GM12878 (cell line): ENCODE results near the gene LPIN3. TPM values are rescaled to one million over a fixed set of nuclear protein-coding genes. Genes with fewer than 3 reads are reported as not detected.

Experiments
- ATAC-seq: fragments of 200-7000 bp; cut with Tn5 transposase; 3 replicates; pipeline ENCODE4 v1.9.1; 2020; ENCODE audit warnings: mild to moderate bottlenecking, moderate library complexity
- BruUV-seq: library from RNA; stranded (reverse); fragments of 400-500 nt; replicated peaks from 2 replicates; lab custom pipeline; 2021; lab: Mats Ljungman, UMichigan
- CTCF ChIA-PET: fragments of 300-600 bp; sonication (Branson Sonifier 250); formaldehyde crosslinking; extraction: SDS; loops from one replicate; lab custom pipeline; 2021; ENCODE audit warnings: inconsistent platforms; lab: Yijun Ruan, JAX
- POLR2A ChIA-PET: fragments of 350-600 bp; formaldehyde crosslinking; extraction: SDS; loops from one replicate; lab custom pipeline; 2021; ENCODE audit warnings: inconsistent platforms; lab: Charles Lee
- RAD21 ChIA-PET: fragments of 300-600 bp; sonication (Branson Sonifier 250); formaldehyde crosslinking; loops from one replicate; lab custom pipeline; 2023; ENCODE audit warnings: antibody characterized with exemption; ENCODE audit not compliant: unreplicated experiment; lab: Charles Lee
- SMC1A ChIA-PET: fragments of 300-600 bp; sonication (Branson Sonifier 250); formaldehyde crosslinking; loops from one replicate; lab custom pipeline; 2023; ENCODE audit not compliant: unreplicated experiment, uncharacterized antibody; lab: Charles Lee
- DNase-seq: peaks from one replicate; pipeline ENCODE4 v3.0.0-alpha.2; 2011; ENCODE audit warnings: low read depth, low spot score
- FAIRE-seq: peaks from 3 replicates; lab custom pipeline; 2011; peaks lifted over from hg19 to GRCh38; lab: Jason Lieb, UNC
- H2AFZ ChIP-seq: 2 replicates; pipeline ENCODE4 v1.6.0; 2011; ENCODE audit warnings: low read depth, low read length, control low read depth; ENCODE audit not compliant: control insufficient read depth
- H3K27ac ChIP-seq: 2 replicates; pipeline ENCODE4 v1.5.1; 2011; ENCODE audit warnings: control low read depth; ENCODE audit not compliant: control insufficient read depth, insufficient read depth
- H3K27me3 ChIP-seq, 2 experiments: replicated peaks in 1 of 2; 2 replicates each; pipeline versions ENCODE4 v1.6.0 to v1.6.1; 2011; ENCODE audit warnings: low read length in 1 of 2; ENCODE audit not compliant: control insufficient read depth in 2 of 2, insufficient read depth in 2 of 2
- H3K36me3 ChIP-seq, 2 experiments: 2 replicates each; pipeline ENCODE4 v1.5.1; 2011; ENCODE audit warnings: low read length in 1 of 2; ENCODE audit not compliant: control insufficient read depth in 2 of 2, insufficient read depth in 2 of 2
- H3K4me1 ChIP-seq: 2 replicates; pipeline ENCODE4 v1.6.1; 2011; ENCODE audit warnings: mild to moderate bottlenecking, low read length, moderate library complexity, mixed read lengths; ENCODE audit not compliant: control insufficient read depth, insufficient read depth
- H3K4me2 ChIP-seq: 2 replicates; pipeline ENCODE4 v1.6.0; 2011; ENCODE audit warnings: control low read depth; ENCODE audit not compliant: control insufficient read depth, insufficient read depth
- H3K4me3 ChIP-seq: fragments of 200-600 bp; sonication (generic); 2 replicates; pipeline ENCODE4 v1.5.1; 2016
- H3K79me2 ChIP-seq: 2 replicates; pipeline ENCODE4 v1.6.0; 2011; ENCODE audit warnings: low read length; ENCODE audit not compliant: control insufficient read depth, insufficient read depth
- H3K9ac ChIP-seq: 2 replicates; pipeline ENCODE4 v1.8.0; 2011; ENCODE audit warnings: low read length, control low read depth, mixed read lengths; ENCODE audit not compliant: control insufficient read depth, insufficient read depth
- H3K9me3 ChIP-seq: replicated peaks from 3 replicates; pipeline ENCODE4 v1.5.1; 2011; ENCODE audit warnings: mild to moderate bottlenecking, low read length; ENCODE audit not compliant: control insufficient read depth, insufficient read depth
- H4K20me1 ChIP-seq: 2 replicates; pipeline ENCODE4 v1.6.0; 2011; ENCODE audit not compliant: control insufficient read depth, insufficient read depth
- CEBPB ChIP-seq, 2 experiments: fragments of 150-350 bp in 1 of 2; IDR thresholded peaks; 2 replicates each; pipeline ENCODE4 v1.6.1; 2012 to 2014; ENCODE audit warnings: low read depth in 2 of 2, low read length in 2 of 2, borderline replicate concordance in 1 of 2, inconsistent platforms in 1 of 2
- FOXK2 ChIP-seq: fragments of 450-650 bp; IDR thresholded peaks from 2 replicates; pipeline ENCODE4 v1.6.1; 2017; ENCODE audit warnings: mild to moderate bottlenecking, moderate library complexity
- POLR2AphosphoS5 ChIP-seq: IDR thresholded peaks from 2 replicates; pipeline ENCODE4 v1.6.1; 2011; ENCODE audit warnings: mild to moderate bottlenecking, low read length, inconsistent platforms
- SMARCA5 ChIP-seq: fragments of 450-650 bp; IDR thresholded peaks from 2 replicates; pipeline ENCODE4 v1.6.1; 2017; ENCODE audit warnings: mild to moderate bottlenecking
- TARDBP ChIP-seq: IDR thresholded peaks from 2 replicates; pipeline ENCODE4 v1.6.1; 2016; ENCODE audit warnings: borderline replicate concordance
- WGBS: methylation state at CpG from one replicate; pipeline ENCODE4 v1.1.6; 2016; ENCODE audit warnings: low lambda C conversion rate; ENCODE audit not compliant: insufficient replicate concordance, insufficient coverage; ENCODE audit errors: missing lambda C conversion rate; 5-methylcytosine and 5-hydroxymethylcytosine counted together
- in situ Hi-C: fragments of 300-500 bp; cut with MboI; formaldehyde crosslinking; loops from 9 replicates; pipeline ENCODE4 v1.14.3; 2018; ENCODE audit warnings: mixed read lengths
- intact Hi-C: fragments of 100-400 bp; cut with micrococcal nuclease; formaldehyde crosslinking; loops from one replicate; pipeline ENCODE4 v1.14.2; 2022; ENCODE audit not compliant: unreplicated experiment
- polyA plus RNA-seq, 11 experiments: library from polyadenylated mRNA; depleted of rRNA in 4 of 11; unstranded in 6 of 11; stranded (reverse) in 5 of 11; fragments of >200 nt; fragmentation: Nextera tagmentation in 4 of 11; fragmentation: Illumina TruSeq in 1 of 11; extraction: Ambion mirVana in 4 of 11; extraction: Trizol in 1 of 11; gene quantifications; 1 replicate in 1 of 11; 2 replicates in 10 of 11; pipeline versions ENCODE4 v1.2.1 to v1.2.3, GENCODE V29; 2011 to 2016; ENCODE audit warnings: inconsistent platforms in 2 of 11, missing spikeins in 2 of 11, low read depth in 1 of 11
- total RNA-seq, 4 experiments: library from RNA; depleted of rRNA in 3 of 4; stranded (reverse); fragments of >200 nt in 3 of 4; fragmentation: Illumina TruSeq in 1 of 4; extraction: Trizol in 1 of 4; gene quantifications; 2 replicates each; pipeline versions ENCODE4 v1.2.1 to v1.2.3, GENCODE V29; 2013 to 2021
- TF ChIP-seq, protein P1 (sequence below): fragments of 450-650 bp; IDR thresholded peaks from 2 replicates; pipeline ENCODE4 v1.6.1; 2017; ENCODE audit warnings: mild to moderate bottlenecking
- TF ChIP-seq, protein P2 (sequence below): fragments of 450-650 bp; IDR thresholded peaks from 2 replicates; pipeline ENCODE4 v1.6.1; 2014; ENCODE audit warnings: mild to moderate bottlenecking

Gene LPIN3
- total and polyA plus RNA-seq, 10 of the 15 experiments (the other 5 are each of a cell fraction or from before 2014, with no cell fraction given): 0.13 to 1.3 (median 0.51) TPM

DNA sequence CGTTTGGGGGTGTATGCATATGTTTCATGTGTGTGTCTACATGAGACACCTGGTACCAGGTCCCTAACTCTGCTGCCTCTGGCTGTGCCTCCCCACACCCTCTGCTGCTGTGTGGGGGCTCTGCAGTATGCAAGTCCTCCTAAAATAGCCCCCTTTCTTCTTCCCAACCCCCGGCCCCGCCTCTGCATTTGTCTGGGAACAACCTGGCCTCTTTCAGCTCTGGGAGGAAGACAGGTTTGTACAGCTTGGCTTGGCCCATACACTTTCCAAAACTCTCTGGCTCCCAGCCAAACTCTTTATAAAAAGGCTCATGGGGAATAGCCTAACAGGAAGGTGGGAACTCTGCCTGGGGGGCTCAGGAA lies 53.1 kb downstream of the LPIN3 start:
- no peak overlapping the region for H3K4me3 ChIP-seq
- ChIA-PET POLR2A (no interaction called here), CTCF (no interaction called here), SMC1A (no interaction called here), RAD21 (no interaction called here)
- no peaks in the 10 kb centered on the region for H4K20me1 ChIP-seq
- no peak overlapping the region for H3K27ac ChIP-seq
- no peaks in the 10 kb centered on the region for H3K79me2 ChIP-seq
- no peaks in the 10 kb centered on the region for H3K27me3 ChIP-seq
- H2AFZ ChIP-seq: no peak overlapping the region
- DNase-seq (no peak), ATAC-seq (no peak), FAIRE-seq (no peak)
- no peak overlapping the region for H3K9ac ChIP-seq
- H3K4me1 ChIP-seq: no peaks in the 10 kb centered on the region
- no peaks in the 10 kb centered on the region for H3K36me3 ChIP-seq
- WGBS: 32% methylated on average over 3 of the region's 3 CpGs
- BruUV-seq: no TSS peak
- TF ChIP-seq SMARCA5: no peak
- TF ChIP-seq TARDBP: no peak
- TF ChIP-seq, protein P1, sequence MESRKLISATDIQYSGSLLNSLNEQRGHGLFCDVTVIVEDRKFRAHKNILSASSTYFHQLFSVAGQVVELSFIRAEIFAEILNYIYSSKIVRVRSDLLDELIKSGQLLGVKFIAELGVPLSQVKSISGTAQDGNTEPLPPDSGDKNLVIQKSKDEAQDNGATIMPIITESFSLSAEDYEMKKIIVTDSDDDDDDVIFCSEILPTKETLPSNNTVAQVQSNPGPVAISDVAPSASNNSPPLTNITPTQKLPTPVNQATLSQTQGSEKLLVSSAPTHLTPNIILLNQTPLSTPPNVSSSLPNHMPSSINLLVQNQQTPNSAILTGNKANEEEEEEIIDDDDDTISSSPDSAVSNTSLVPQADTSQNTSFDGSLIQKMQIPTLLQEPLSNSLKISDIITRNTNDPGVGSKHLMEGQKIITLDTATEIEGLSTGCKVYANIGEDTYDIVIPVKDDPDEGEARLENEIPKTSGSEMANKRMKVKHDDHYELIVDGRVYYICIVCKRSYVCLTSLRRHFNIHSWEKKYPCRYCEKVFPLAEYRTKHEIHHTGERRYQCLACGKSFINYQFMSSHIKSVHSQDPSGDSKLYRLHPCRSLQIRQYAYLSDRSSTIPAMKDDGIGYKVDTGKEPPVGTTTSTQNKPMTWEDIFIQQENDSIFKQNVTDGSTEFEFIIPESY: no peak
- TF ChIP-seq CEBPB (IDR thresholded peaks at IDR 0.05; ENCODE audit: borderline replicate concordance in 1 of 2, low read depth in 2 of 2, low read length in 2 of 2): no peak
- TF ChIP-seq, protein P2, sequence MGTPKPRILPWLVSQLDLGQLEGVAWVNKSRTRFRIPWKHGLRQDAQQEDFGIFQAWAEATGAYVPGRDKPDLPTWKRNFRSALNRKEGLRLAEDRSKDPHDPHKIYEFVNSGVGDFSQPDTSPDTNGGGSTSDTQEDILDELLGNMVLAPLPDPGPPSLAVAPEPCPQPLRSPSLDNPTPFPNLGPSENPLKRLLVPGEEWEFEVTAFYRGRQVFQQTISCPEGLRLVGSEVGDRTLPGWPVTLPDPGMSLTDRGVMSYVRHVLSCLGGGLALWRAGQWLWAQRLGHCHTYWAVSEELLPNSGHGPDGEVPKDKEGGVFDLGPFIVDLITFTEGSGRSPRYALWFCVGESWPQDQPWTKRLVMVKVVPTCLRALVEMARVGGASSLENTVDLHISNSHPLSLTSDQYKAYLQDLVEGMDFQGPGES: no peak
- TF ChIP-seq POLR2AphosphoS5: no peak
- no peak for TF ChIP-seq FOXK2
- no peaks in the 10 kb centered on the region for H3K9me3 ChIP-seq
- H3K4me2 ChIP-seq: no peak overlapping the region
- in situ Hi-C loops: no loop called here
- intact Hi-C loops: no loop called here
